GM21576 (cell line): ENCODE results near the gene TBXA2R.

Experiments used
- ATAC-seq: cut with Tn5 transposase; IDR thresholded peaks from one replicate; pipeline ENCODE4 v1.9.1; 2021; ENCODE audit warnings: mild to moderate bottlenecking, moderate library complexity; ENCODE audit not compliant: unreplicated experiment

Gene TBXA2R

DNA sequence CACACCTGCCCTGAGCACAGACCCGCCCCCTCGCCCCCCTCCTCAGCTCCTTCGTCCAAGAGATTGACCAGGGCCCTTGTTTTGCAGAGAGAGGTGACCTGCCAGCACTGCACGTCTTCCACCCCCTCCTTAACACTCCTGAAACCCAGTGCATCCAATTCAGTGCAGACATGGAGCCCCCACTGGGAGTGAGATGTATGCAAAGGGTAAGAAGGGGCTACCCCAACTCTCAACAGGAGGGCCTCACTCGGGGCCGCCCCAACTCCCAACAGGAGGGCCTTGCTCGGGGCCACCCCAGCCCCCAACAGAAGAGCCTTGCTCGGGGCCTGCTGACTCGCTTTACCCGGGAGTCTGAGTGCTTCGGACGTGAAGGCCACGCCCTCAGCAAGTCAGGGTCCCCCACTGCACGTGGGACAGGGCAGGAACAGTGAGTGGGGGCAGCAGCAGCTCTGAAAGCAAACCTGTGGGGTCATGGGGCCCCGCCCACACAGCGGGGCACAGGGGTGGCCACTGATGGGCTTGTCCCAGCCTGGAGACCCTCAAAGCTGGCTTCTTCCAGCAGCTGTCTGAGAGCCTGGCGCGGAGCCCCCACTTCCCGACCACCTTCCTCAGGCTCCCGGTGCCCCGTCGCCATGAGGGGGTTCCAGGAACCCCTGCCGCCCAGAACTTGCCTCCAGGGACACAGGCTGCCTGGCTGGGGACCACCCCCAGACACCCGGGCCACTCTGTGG is 14.3 kb upstream of the TBXA2R start:
- ATAC-seq, result no peak

DNA sequence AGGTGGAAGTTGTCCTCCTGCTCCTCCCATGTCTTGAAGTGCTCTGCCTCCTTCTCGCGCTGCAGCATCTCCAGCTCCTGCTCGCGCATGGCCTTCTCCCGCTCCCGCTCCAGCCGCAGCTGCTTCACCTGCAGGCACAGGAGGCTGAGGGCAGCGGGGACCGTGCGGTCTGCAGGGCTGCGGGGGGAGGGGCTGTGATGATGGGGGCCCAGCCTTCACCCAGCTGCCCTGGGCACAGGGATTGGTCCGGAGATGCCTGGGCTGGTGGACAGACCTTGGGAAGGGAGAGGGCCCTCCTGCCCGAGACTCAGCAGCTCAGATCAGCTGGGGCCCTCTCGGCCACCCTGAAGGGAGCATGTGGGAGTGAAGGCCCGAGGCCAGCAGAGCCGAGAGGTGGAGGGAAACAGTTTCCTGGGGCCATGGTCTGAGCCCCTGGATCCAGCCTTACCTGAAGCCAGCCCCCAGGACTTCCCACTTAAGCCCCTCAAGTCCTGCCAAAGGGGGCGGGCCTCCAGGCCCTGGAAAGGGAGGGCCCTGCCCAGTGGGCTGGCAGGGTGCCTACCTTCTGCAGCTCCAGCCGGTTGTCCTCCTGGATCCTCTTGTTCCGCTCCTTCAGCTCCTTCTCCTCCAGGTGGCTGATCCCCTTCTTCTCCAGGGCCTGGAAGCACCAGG is 13.6 kb upstream of the TBXA2R start:
- no peak for ATAC-seq

DNA sequence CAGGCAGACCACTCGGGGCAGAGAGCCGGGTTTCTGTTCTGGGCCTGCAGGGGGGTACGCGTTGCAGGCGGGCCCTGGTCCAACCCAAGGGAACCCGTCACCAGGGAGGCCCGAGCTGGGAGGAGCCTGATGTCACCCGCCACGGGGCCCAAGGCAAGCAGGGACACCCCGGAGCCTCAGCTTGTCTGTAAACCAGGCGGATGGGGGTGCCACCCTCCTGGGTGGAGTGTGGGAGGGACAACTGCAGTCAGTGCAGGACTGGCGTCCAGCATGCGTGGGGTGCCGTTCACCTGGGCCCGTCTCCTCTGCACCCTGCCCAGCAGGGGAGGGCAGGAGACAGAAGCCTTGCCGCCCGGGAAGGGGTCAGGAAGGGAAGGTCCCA is 12.9 kb upstream of the TBXA2R start:
- no peak for ATAC-seq

- ATAC-seq, result no peak
Observed at GRCh38 chr19:3618811-3619630, 12.3 kb upstream of the TBXA2R start.

DNA sequence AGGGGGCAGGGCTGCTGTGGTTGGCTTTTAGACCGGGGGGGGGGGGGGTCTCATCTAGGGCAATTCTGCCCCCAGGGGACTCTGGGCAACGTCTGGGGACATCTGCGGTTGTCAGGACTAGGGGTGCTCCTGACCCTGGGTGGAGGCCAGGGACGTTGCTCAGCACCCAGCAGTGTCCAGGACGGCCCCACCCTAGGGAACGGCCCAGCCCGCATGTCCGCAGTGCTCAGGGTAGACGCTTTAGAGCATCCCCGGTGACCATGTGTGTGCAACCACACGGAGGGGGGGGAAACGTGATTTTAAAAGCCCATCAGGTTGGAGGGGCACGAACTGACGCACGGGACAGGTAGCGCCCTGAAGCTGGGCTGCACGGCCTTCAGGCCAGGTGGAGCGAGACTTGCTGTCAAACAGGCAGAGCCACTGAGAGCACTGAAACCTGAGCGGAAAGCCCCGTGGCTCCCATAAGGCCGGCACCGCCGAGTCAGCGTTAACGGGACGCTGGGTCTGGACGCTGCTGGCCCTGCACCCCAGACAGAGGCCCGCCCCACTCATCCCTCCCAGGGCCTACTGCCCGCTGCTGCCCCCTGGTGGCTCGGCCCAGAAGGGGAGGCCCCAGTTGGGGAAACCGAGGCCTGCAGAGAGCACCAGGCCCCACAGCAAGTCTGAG is 11.6 kb upstream of the TBXA2R start:
- ATAC-seq, result no peak

DNA sequence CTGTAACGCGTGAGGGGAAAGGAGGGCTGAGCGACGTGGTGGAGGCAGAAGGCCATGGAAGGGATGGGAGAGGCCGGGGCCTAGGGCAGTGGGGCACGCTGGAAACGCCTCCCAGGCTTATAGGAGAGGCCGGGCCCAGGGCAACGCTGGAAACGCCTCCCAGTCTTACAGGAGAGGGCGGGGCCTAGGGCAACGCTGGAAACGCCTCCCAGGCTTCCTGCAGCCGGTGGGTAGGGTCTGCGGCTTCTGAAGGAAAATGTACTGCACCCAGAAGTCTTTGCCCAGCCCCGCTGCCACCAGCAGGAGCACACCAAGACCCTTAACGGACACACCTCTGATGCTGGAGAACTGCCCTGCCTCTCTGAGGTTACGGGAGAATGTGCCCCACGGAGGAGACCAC is 10.8 kb upstream of the TBXA2R start:
- no peak for ATAC-seq

GRCh38 chr19:3615524-3616135 is 9.0 kb upstream of the TBXA2R start:
- no peak for ATAC-seq

GRCh38 chr19:3614858-3615505 is 8.3 kb upstream of the TBXA2R start:
- ATAC-seq, result no peak

DNA sequence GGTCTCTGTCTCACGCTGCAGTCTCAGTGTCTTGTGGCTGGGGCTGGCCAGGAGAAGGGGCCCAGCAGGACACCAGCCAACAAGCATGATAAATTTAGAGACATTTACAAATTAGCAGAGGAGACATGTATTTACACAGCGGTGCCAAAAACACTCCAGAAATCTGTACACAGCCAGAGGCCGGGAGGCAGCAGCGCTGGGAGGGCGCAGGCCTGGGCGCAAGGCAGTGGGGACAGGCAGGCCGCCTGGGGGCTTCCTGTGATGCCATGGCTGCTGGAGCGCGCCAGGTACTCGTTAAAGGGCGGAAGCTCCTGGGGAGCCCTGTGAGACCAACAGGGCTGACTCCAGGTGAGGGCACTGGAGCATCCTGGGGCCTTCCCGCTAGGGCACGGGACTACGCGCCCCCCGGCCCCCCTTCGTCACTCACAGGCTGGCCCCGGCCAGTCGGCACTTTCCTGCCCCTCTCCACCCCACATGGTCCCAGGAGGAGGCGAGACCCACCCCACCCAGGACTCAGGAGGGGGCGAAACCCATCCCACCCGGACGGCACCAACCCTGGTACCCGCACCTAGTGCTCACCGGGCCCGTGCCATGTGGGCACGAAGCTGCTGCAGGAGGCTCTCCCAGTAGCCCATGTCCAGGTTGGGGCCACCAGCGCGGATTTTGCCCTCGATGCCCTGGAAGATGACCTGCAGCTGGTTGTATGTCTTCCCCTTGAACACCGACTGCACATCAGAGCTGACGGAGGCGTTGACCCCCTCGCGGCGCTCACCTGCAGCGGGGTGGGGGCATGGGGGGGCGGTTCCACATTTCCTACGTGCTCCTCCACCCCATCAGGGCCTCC is 7.4 kb upstream of the TBXA2R start:
- ATAC-seq, result no peak

DNA sequence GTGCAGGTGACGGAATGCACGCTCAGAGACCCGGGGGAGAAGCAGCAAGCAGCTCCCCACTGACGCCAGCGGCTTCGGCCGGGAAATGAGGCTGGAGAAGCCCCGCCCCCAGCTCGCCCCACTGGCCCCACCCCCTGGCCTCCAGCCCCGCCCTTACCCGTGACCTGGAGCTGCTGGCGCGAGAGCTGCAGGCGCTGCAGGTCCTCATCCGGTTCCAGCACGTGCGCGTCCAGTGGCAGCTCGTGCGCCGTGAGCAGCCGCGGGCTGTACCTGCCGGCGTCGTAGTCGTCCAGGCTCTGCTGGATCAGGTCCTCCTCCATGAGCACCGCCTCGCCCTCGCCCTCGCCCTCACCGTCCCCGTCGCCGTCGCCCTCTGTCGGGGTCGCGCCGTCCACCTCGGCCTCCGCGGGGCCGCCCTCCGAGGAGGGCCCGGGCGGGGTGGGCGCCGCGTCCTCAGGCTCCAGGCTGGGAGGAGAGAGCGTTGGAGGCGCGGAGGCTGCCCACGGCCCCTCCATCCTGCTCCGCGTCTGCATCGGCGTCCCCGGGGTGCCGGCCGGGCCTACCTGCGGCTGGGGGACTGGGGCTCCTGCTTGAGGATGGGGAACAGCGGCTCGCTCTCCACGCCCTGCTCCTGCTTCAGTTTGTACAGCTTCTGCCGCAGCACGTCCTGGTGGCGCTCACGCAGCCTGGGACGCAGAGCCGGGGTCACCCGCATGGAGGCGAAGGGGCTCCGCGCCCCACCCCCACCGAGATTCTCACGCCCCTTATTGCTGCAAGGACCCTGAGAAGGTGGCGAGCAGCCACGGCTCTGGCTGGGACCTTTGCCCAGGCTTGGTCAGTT is 6.4 kb upstream of the TBXA2R start:
- ATAC-seq, result no peak

DNA sequence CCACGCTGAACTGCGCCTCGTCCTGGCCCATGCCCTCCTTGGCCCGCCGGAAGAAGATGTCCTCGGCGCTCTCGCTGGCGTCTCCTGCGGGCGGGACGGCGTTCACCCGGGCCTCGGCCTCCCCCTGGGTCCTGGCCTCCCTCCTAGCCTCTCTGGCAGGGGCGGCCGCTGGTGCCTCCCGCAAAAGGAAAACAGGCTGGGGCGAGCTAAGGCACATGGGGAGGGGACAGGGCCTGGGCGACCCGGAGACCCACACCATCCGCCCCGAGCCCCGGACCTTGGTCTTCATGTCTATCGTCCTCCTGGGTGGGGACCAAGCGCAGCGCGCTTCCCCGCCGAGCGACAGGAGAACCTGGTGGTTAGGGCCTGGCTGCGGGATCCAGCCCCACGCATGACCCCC is 5.7 kb upstream of the TBXA2R start:
- no peak for ATAC-seq

DNA sequence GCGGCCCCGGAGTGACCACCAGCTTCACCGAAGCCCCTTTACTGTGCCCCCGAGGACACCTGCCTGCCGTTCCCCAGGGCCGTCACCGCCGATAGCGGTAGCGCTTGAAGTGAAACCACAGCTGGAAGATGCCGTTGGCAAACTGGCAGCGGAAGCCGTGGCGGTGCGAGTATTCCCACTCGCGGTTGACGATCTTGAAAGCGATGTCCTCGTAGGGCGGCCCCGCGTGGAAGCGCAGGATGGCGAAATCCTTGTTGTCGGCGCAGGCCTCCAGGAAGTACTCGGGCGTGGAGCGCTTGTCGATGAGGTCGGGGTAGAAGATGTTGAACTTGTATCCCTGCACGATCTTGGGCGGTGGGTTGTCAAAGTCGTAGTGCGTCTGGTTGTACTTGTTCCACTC is 5.2 kb upstream of the TBXA2R start:
- ATAC-seq, result no peak

DNA sequence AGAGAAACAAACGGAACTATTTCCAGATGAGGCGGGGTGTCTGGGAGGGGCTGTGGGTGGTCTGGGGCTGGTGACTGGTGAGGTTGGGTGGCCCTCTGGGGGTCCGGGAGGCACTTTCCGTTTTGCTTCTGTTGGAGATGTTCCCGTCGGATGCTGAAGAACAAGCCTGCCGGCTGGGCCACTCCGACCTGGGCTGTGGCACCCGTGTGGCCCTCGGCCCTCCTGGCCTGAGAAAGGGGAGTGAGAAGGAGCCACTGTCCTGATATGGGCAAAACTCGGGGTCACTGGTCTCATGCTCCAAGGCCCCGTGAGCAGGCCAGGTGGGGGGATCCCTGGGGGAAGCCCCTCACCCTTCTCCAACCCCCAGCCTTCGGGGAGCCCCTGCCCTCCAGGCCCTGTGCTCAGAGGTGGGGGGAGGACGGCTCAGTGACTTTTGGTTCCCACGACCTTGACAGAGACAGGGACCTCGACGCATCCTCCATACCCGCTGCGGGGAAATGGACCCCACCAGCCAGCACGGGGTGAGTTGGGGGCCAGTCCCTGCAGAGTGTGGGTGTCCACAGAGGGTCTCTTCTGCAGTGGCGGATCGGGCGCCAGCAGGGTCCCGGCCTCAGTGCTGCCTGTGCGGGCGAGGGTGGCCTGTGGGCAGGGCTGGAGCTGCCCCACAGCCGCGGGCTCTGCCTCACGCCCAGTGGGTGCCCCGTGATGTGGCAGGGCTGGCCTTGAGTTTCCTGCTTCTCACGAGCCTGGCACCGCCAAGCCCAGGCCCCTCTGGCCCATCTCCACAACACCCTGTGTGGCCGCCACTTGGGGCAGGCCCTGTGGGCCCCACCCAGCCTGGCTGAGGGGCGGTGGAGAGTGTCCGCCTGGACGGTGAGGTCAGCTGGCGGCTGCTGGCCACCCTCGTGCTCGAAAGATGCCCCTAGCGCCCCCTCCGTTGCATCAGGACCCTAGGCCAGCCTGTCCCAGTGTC is 4.4 kb upstream of the TBXA2R start:
- no peak for ATAC-seq

GRCh38 chr19:3609779-3610719 is 3.4 kb upstream of the TBXA2R start:
- no peak for ATAC-seq

DNA sequence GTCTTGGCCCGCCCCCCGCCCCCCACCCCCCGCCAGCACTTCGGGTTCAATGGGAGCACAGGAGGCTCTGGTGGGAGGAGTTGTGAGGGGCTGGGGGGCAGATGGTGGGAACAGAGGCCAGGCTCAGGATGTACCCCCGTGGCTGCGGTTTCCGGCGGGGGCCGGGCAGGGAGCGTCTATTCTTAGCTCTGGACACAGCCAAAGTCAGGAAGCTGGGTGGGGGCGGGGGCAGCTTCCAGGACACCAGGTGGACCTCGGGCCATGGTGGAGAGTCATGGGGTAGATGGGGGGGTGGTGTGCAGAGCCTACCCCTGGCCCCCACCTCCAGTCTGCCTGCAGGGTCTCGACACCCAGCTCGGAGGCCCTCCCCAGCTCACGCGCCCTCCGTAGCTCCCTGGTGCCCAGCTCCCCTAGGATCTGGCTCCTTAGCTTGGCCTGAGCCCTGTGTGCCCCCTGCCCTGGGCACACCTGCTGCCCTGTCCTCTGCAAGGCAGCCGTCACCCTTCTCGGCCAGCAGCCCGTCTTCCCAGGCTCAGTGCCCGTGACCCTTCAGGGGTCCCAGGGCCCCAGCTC is 2.2 kb upstream of the TBXA2R start:
- ATAC-seq, result no peak

- no peak for ATAC-seq
Observed at GRCh38 chr19:3608079-3608641, 1.5 kb upstream of the TBXA2R start.
